Hematopoietic multipotent progenitor cell treated with erythropoietin and hydrocortisone succinate and interleukin-3 and kit ligand, for 15 days (in vitro differentiated cells): ENCODE results near the gene SLC25A22.

Source experiments
- DNase-seq: peaks from one replicate; pipeline ENCODE4 v3.0.0-alpha.2; 2015; ENCODE audit warnings: low spot score

Gene SLC25A22

GRCh38 chr11:746289-747157 is 51.6 kb downstream of the SLC25A22 start:
- no peak for DNase-seq

- no peak for DNase-seq
These were observed 52.7 kb downstream of the SLC25A22 start for GRCh38 chr11:745428-745827.

- DNase-seq = no peak
These were observed 55.4 kb downstream of the SLC25A22 start for GRCh38 chr11:742571-743201.

GRCh38 chr11:742156-742546 is 55.9 kb downstream of the SLC25A22 start:
- no peak for DNase-seq
